T-helper 1 cell treated with Interleukin-12 subunit alpha and Interleukin-12 subunit beta and Interleukin-4 antibody, amounts not matched to agents 30 ng/mL and 1 ng/mL, for 36 hours (primary cell): ENCODE measurements around the gene UBXN4. TPM values are rescaled to one million over a fixed set of nuclear protein-coding genes. Genes with fewer than 3 reads are reported as not detected.

ENCODE experiments used
- intact Hi-C: fragments of 100-400 bp; cut with micrococcal nuclease; formaldehyde crosslinking; loops from one replicate; pipeline ENCODE4 v1.15.1; 2024
- total RNA-seq: library from RNA; stranded (reverse); gene quantifications from 2 replicates; pipeline ENCODE4 v1.2.3, GENCODE V29; 2022

UBXN4 gene
- total RNA-seq, 1 donor from 2014 or later: 133 TPM

GRCh38 chr2:135756692-135757091 is 15.0 kb downstream of the UBXN4 start:
- intact Hi-C loops: loop anchor here (2.0 kb wide), 1 partner anchor 14 kb away; no protein-coding TSS in a partner anchor

GRCh38 chr2:135762022-135762421 is 20.4 kb downstream of the UBXN4 start:
- intact Hi-C loops: no loop called here

- intact Hi-C loops: no loop called here
Measured at GRCh38 chr2:135762530-135762929, 20.9 kb downstream of the UBXN4 start.

GRCh38 chr2:135768863-135769262 is 27.2 kb downstream of the UBXN4 start:
- intact Hi-C loops: no loop called here

- intact Hi-C loops: no loop called here
Measured at GRCh38 chr2:135773319-135773718, 31.7 kb downstream of the UBXN4 start.

- intact Hi-C loops: no loop called here
Measured at GRCh38 chr2:135773917-135774316, 32.3 kb downstream of the UBXN4 start.

GRCh38 chr2:135775420-135775819 is 33.8 kb downstream of the UBXN4 start:
- intact Hi-C loops: no loop called here

- intact Hi-C loops: no loop called here
Measured at GRCh38 chr2:135776367-135776766, 34.7 kb downstream of the UBXN4 start.

- intact Hi-C loops: no loop called here
Measured at GRCh38 chr2:135782231-135782630, 40.6 kb downstream of the UBXN4 start.

GRCh38 chr2:135783439-135783838 is 41.8 kb downstream of the UBXN4 start:
- intact Hi-C loops: no loop called here

- intact Hi-C loops: no loop called here
Measured at GRCh38 chr2:135785032-135785431, 43.4 kb downstream of the UBXN4 start.

- intact Hi-C loops: no loop called here
Measured at GRCh38 chr2:135786823-135787222, 45.2 kb downstream of the UBXN4 start.

GRCh38 chr2:135790423-135790822 is 48.8 kb downstream of the UBXN4 start:
- intact Hi-C loops: no loop called here

GRCh38 chr2:135791418-135792190 is 49.9 kb downstream of the UBXN4 start:
- intact Hi-C loops: no loop called here

GRCh38 chr2:135792401-135793150 is 50.9 kb downstream of the UBXN4 start:
- intact Hi-C loops: no loop called here

GRCh38 chr2:135795641-135796040 is 54.0 kb downstream of the UBXN4 start:
- intact Hi-C loops: loop anchor here (2.0 kb wide), 1 partner anchor 265 kb away; the partner anchor contains the start of genes R3HDM1 and ZRANB3

- intact Hi-C loops: loop anchor here (1.0 to 2.0 kb wide), 7 partner anchors 24 to 807 kb away; partner anchors contain the start of genes R3HDM1, UBXN4 and ZRANB3
Measured at GRCh38 chr2:135796606-135797005, 55.0 kb downstream of the UBXN4 start.

GRCh38 chr2:135797497-135798274 is 56.0 kb downstream of the UBXN4 start:
- intact Hi-C loops: loop anchor here (1.0 to 2.0 kb wide), 7 partner anchors 23 to 808 kb away; partner anchors contain the start of genes R3HDM1, UBXN4 and ZRANB3

GRCh38 chr2:135798275-135798705 is 56.6 kb downstream of the UBXN4 start:
- intact Hi-C loops: no loop called here

GRCh38 chr2:135798762-135799161 is 57.1 kb downstream of the UBXN4 start:
- intact Hi-C loops: no loop called here

GRCh38 chr2:135799738-135800137 is 58.1 kb downstream of the UBXN4 start:
- intact Hi-C loops: no loop called here
